ENCODE results near the gene UBA6. TPM values are rescaled to one million over a fixed set of nuclear protein-coding genes. Genes with fewer than 3 reads are reported as not detected.

UBA6 gene
- total RNA-seq, 3 donors from 2014 or later: 37.8 to 85.5 (median 50.5) TPM

GRCh38 chr4:67584496-67584895 lies 116.5 kb downstream of the UBA6 start:
- Histone ChIP-seq H3K4me3 (no peak overlapping the region), H3K9me3 (no peaks in the 10 kb centered on the region), H3K27me3 (no peaks in the 10 kb centered on the region), H3K4me1 (no peaks in the 10 kb centered on the region), H3K36me3 (no peaks in the 10 kb centered on the region), H3K27ac (no peak overlapping the region)
- DNase-seq (ENCODE audit: low spot score in 2 of 2): no peak
- no peak for TF ChIP-seq POLR2AphosphoS5 (IDR thresholded peaks at IDR 0.05)
- no peak for TF ChIP-seq POLR2A (IDR thresholded peaks at IDR 0.05)
- no peak for TF ChIP-seq CTCF (IDR thresholded peaks at IDR 0.05)
- intact Hi-C loops (cut with DNase I; ENCODE audit: low total_unique reads): no loop called here

GRCh38 chr4:67581913-67582312 lies 119.0 kb downstream of the UBA6 start:
- intact Hi-C loops (cut with DNase I; ENCODE audit: low total_unique reads): no loop called here
- Histone ChIP-seq H3K9me3 (no peaks in the 10 kb centered on the region), H3K27ac (no peak overlapping the region), H3K36me3 (no peaks in the 10 kb centered on the region), H3K4me1 (no peaks in the 10 kb centered on the region), H3K4me3 (no peak overlapping the region), H3K27me3 (no peaks in the 10 kb centered on the region)
- TF ChIP-seq CTCF (IDR thresholded peaks at IDR 0.05) (no peak), POLR2AphosphoS5 (IDR thresholded peaks at IDR 0.05) (no peak), POLR2A (IDR thresholded peaks at IDR 0.05) (no peak)
- DNase-seq (ENCODE audit: low spot score in 2 of 2): no peak

- intact Hi-C loops (cut with DNase I; ENCODE audit: low total_unique reads): no loop called here
- TF ChIP-seq POLR2A (IDR thresholded peaks at IDR 0.05) (no peak), CTCF (IDR thresholded peaks at IDR 0.05) (no peak), POLR2AphosphoS5 (IDR thresholded peaks at IDR 0.05) (no peak)
- no peak for DNase-seq (ENCODE audit: low spot score in 2 of 2)
- H3K27me3 ChIP-seq: no peaks in the 10 kb centered on the region
- H3K4me3 ChIP-seq: no peak overlapping the region
- no peaks in the 10 kb centered on the region for H3K4me1 ChIP-seq
- no peak overlapping the region for H3K27ac ChIP-seq
- no peaks in the 10 kb centered on the region for H3K9me3 ChIP-seq
- H3K36me3 ChIP-seq: no peaks in the 10 kb centered on the region
These were observed 119.6 kb downstream of the UBA6 start for GRCh38 chr4:67581208-67581857.

- Histone ChIP-seq H3K36me3 (no peaks in the 10 kb centered on the region), H3K4me3 (no peak overlapping the region), H3K4me1 (no peaks in the 10 kb centered on the region), H3K27ac (no peak overlapping the region), H3K27me3 (no peaks in the 10 kb centered on the region), H3K9me3 (no peaks in the 10 kb centered on the region)
- intact Hi-C loops (cut with DNase I; ENCODE audit: low total_unique reads): no loop called here
- DNase-seq (ENCODE audit: low spot score in 2 of 2): no peak
- TF ChIP-seq CTCF (IDR thresholded peaks at IDR 0.05) (no peak), POLR2A (IDR thresholded peaks at IDR 0.05) (no peak), POLR2AphosphoS5 (IDR thresholded peaks at IDR 0.05) (no peak)
These were observed 120.4 kb downstream of the UBA6 start for GRCh38 chr4:67580577-67580976.

GRCh38 chr4:67576538-67576937 lies 124.4 kb downstream of the UBA6 start:
- intact Hi-C loops (cut with DNase I; ENCODE audit: low total_unique reads): no loop called here
- no peak for DNase-seq (ENCODE audit: low spot score in 2 of 2)
- TF ChIP-seq POLR2A (IDR thresholded peaks at IDR 0.05): no peak
- TF ChIP-seq CTCF (IDR thresholded peaks at IDR 0.05): no peak
- no peak for TF ChIP-seq POLR2AphosphoS5 (IDR thresholded peaks at IDR 0.05)
- H3K27ac ChIP-seq: no peak overlapping the region
- H3K4me3 ChIP-seq: no peak overlapping the region
- no peaks in the 10 kb centered on the region for H3K4me1 ChIP-seq
- no peaks in the 10 kb centered on the region for H3K27me3 ChIP-seq
- H3K36me3 ChIP-seq: no peaks in the 10 kb centered on the region
- H3K9me3 ChIP-seq: no peaks in the 10 kb centered on the region

Data from breast epithelium (tissue), 4 donors.